A673 (cell line): ENCODE data around the gene CPN2.

ENCODE experiments used
- EZH2 ChIP-seq: fragments of 200-600 bp; sonication (generic); IDR thresholded peaks from 2 replicates; pipeline ENCODE4 v1.6.1; 2017; ENCODE audit warnings: borderline replicate concordance, low read depth, mild to moderate bottlenecking, mixed read lengths, antibody characterized with exemption, low read length; ENCODE audit not compliant: poor library complexity, severe bottlenecking
- TF ChIP-seq, protein P1 (sequence below): fragments of 300-800, 200-600 bp; sonication (generic); conservative IDR thresholded peaks from 2 replicates; pipeline ENCODE4 v1.5.1; 2017; ENCODE audit warnings: low read depth, mild to moderate bottlenecking, antibody characterized with exemption, low read length, moderate library complexity, mixed read lengths

GRCh38 chr3:194340757-194341400, 10.2 kb downstream of the CPN2 start:
- TF ChIP-seq, protein P1, sequence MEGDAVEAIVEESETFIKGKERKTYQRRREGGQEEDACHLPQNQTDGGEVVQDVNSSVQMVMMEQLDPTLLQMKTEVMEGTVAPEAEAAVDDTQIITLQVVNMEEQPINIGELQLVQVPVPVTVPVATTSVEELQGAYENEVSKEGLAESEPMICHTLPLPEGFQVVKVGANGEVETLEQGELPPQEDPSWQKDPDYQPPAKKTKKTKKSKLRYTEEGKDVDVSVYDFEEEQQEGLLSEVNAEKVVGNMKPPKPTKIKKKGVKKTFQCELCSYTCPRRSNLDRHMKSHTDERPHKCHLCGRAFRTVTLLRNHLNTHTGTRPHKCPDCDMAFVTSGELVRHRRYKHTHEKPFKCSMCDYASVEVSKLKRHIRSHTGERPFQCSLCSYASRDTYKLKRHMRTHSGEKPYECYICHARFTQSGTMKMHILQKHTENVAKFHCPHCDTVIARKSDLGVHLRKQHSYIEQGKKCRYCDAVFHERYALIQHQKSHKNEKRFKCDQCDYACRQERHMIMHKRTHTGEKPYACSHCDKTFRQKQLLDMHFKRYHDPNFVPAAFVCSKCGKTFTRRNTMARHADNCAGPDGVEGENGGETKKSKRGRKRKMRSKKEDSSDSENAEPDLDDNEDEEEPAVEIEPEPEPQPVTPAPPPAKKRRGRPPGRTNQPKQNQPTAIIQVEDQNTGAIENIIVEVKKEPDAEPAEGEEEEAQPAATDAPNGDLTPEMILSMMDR = no peak
- no peak for TF ChIP-seq EZH2
